Measurements from ENCODE around the gene SYNGR2. TPM values are rescaled to one million over a fixed set of nuclear protein-coding genes. Genes with fewer than 3 reads are reported as not detected.
A peak's percentile ranks its signal among the peaks of the same experiment; 100 is the strongest.

The SYNGR2 gene
- total and polyA plus RNA-seq, 2 experiments from 2014 or later = 107 to 269 TPM

DNA sequence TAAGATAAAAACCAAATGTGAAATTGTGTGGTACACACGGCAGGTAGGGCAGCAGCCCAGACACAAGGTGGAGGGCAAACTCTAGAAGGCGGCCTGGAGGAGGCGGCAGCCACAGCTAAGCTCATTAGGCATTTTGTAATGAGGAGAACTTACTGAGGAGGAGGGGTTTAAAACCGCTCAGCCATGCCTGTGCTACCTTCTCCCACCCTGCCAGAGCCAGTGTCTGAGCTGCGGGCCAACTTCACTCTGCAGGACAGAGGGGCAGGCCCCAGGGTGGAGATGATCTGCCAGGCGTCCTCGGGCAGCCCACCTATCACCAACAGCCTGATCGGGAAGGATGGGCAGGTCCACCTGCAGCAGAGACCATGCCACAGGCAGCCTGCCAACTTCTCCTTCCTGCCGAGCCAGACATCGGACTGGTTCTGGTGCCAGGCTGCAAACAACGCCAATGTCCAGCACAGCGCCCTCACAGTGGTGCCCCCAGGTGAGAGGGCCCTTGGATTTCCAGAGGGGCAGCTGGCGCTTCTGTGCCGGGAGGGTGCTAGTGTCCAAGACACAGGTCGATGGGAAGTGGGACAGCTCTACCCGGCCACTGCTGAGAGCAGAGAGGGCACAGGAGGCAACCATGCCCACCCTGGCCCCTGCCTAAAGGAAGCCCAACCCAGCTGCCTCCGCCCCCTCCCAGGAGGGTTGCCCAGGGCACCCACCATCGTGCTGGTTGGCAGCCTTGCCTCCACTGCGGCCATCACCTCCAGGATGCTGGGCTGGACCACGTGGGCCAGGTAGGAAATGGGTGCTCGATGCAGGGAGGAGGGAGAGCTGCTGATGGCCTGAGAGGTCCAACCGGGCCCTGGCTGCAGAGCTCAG is 4.3 kb upstream of the SYNGR2 start:
- Histone ChIP-seq H3K36me3 (no peaks in the 10 kb centered on the region), H3K27me3 (no peaks in the 10 kb centered on the region), H3K27ac (no peak overlapping the region), H3K4me1 (ENCODE audit: low read depth) (no peaks in the 10 kb centered on the region), H3K9me3 (ENCODE audit: low read depth) (no peaks in the 10 kb centered on the region), H3K4me3 (no peak overlapping the region)
- no peak for DNase-seq (ENCODE audit: low read depth in 1 of 2, low spot score in 1 of 2)
- TF ChIP-seq, protein P1, sequence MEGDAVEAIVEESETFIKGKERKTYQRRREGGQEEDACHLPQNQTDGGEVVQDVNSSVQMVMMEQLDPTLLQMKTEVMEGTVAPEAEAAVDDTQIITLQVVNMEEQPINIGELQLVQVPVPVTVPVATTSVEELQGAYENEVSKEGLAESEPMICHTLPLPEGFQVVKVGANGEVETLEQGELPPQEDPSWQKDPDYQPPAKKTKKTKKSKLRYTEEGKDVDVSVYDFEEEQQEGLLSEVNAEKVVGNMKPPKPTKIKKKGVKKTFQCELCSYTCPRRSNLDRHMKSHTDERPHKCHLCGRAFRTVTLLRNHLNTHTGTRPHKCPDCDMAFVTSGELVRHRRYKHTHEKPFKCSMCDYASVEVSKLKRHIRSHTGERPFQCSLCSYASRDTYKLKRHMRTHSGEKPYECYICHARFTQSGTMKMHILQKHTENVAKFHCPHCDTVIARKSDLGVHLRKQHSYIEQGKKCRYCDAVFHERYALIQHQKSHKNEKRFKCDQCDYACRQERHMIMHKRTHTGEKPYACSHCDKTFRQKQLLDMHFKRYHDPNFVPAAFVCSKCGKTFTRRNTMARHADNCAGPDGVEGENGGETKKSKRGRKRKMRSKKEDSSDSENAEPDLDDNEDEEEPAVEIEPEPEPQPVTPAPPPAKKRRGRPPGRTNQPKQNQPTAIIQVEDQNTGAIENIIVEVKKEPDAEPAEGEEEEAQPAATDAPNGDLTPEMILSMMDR (IDR thresholded peaks at IDR 0.05; ENCODE audit: low read depth, low read length) = no peak

GRCh38 chr17:78164748-78165607 is 3.4 kb upstream of the SYNGR2 start:
- TF ChIP-seq, protein P1 (IDR thresholded peaks at IDR 0.05; ENCODE audit: low read depth, low read length) = no peak
- Histone ChIP-seq H3K27me3 (no peaks in the 10 kb centered on the region), H3K27ac (no peak overlapping the region), H3K4me1 (ENCODE audit: low read depth) (no peaks in the 10 kb centered on the region), H3K4me3 (no peak overlapping the region), H3K36me3 (no peaks in the 10 kb centered on the region), H3K9me3 (ENCODE audit: low read depth) (no peaks in the 10 kb centered on the region)
- DNase-seq (ENCODE audit: low read depth in 1 of 2, low spot score in 1 of 2) = no peak

DNA sequence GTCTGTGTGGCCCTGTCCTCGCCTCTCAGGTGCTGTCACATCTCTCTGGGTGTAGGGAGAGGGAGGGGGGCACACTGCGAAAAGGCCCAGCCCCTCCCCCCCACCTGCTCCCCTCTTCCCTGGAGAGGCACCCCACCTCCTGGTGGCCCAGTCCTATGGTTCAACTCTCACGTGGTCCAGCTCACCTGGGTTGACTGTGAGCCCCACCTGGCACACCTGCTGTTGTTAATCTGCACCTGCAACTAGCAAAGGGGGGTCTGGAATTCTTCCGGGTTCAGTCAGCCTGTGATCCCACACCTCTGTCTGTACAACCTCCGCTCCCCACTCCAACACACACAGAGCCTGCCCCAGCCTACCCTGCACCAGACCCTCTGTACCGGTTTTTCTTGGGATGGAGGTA is 2.0 kb upstream of the SYNGR2 start:
- H3K36me3 ChIP-seq = no peaks in the 10 kb centered on the region
- no peak overlapping the region for H3K4me3 ChIP-seq
- no peak for DNase-seq (ENCODE audit: low read depth in 1 of 2, low spot score in 1 of 2)
- H3K27me3 ChIP-seq = no peaks in the 10 kb centered on the region
- TF ChIP-seq, protein P1 (IDR thresholded peaks at IDR 0.05; ENCODE audit: low read depth, low read length) = no peak
- no peaks in the 10 kb centered on the region for H3K9me3 ChIP-seq (ENCODE audit: low read depth)
- no peak overlapping the region for H3K27ac ChIP-seq
- no peaks in the 10 kb centered on the region for H3K4me1 ChIP-seq (ENCODE audit: low read depth)

DNA sequence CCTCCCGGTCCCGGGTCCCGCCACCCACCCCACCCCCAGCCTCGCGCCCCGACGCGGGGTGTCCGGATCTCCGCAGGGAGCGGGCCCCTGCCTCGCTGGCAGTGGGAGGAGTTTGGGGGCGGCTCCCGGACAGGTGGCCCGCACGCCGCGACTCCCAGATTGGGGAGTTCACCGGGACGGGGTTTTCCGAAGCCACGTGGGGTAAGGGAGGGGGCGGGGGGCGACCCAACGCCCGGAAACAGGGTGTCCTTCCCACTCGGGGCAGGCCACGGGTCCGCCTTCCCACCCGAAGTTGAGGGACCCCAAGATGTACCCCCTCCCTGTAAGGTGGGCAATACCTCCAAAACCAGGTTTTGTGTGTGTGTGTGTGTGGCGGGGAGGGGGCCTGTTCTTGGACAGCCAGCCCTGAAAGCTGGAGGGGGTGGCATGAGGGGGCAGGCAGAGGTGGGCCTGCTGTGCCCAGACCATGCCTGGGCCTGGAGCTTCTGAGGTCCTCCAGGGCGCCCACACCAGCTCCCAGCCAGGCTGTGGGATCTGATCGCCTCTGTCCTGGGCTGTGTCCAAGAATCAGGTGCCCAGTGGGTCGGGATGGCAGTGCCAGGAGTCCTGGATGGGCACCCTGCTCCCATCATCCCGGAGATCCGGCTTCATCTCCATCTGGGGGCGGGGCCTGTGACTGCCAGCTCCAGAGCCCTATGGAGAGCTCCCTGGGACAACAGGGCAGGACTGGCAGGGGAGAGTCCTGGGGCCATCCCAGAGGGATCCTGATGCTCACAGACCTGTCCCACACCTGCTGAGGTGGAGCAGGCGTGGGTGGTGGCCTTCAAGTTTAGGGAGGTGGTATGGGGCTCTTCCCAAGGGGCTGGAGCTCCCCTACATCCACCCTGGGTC is 767 bp downstream of the SYNGR2 start:
- Histone ChIP-seq H3K4me3 (peak overlapping the region; percentile 71), H3K4me1 (ENCODE audit: low read depth) (peaks cover 22% of the 10 kb centered on the region), H3K27ac (peak overlapping the region; percentile 82), H3K27me3 (no peaks in the 10 kb centered on the region), H3K9me3 (ENCODE audit: low read depth) (no peaks in the 10 kb centered on the region), H3K36me3 (peaks cover 6% of the 10 kb centered on the region)
- TF ChIP-seq, protein P1 (IDR thresholded peaks at IDR 0.05; ENCODE audit: low read depth, low read length) = no peak
- DNase-seq (ENCODE audit: low read depth in 1 of 2, low spot score in 1 of 2) = peak in 1 of 2 donors; percentile 67

Data from cardiac muscle cell (in vitro differentiated cells and primary cell).